Ovary (tissue), 10 donors: ENCODE data around the gene C19orf73. TPM values are rescaled to one million over a fixed set of nuclear protein-coding genes. Genes with fewer than 3 reads are reported as not detected.

Source experiments
- DNase-seq, 5 donors: peaks; one replicate each; pipeline ENCODE4 v3.0.0-alpha.2; 2019 to 2020
- H3K27ac ChIP-seq, 2 donors: fragments of 200-600 bp; one replicate each; pipeline versions ENCODE4 v1.5.1 to v1.8.0; 2019 to 2022
- H3K27me3 ChIP-seq: fragments of 200-600 bp; one replicate; pipeline ENCODE4 v1.8.0; 2022
- H3K36me3 ChIP-seq: fragments of 200-600 bp; sonication (generic); one replicate; pipeline ENCODE4 v1.5.1; 2019
- H3K4me1 ChIP-seq: one replicate; pipeline ENCODE4 v1.8.1; 2013; ENCODE audit warnings: mild to moderate bottlenecking, moderate library complexity; ENCODE audit not compliant: insufficient read depth
- H3K4me3 ChIP-seq: fragments of 200-600 bp; sonication (generic); one replicate; pipeline ENCODE4 v1.5.1; 2017
- H3K9me3 ChIP-seq, 2 donors: fragments of 200-600 bp in 1 of 2; sonication (generic) in 1 of 2; one replicate each; pipeline versions ENCODE4 v1.5.1 to v1.8.1; 2013 to 2019; ENCODE audit warnings: mild to moderate bottlenecking in 1 of 2, moderate library complexity in 1 of 2
- CTCF ChIP-seq, 3 donors: fragments of 450-650 bp in 2 of 3; fragments of 200-600 bp in 1 of 3; IDR thresholded peaks; one replicate each; pipeline versions ENCODE4 v1.5.1 to v1.8.0; 2016 to 2022; ENCODE audit warnings: antibody characterized with exemption in 3 of 3, mild to moderate bottlenecking in 1 of 3
- EP300 ChIP-seq: sonication (generic); formaldehyde crosslinking; IDR thresholded peaks from one replicate; pipeline ENCODE4 v1.6.1; 2017; ENCODE audit warnings: antibody characterized with exemption
- POLR2A ChIP-seq: fragments of 450-650 bp; IDR thresholded peaks from one replicate; pipeline ENCODE4 v1.6.1; 2017; ENCODE audit warnings: antibody characterized with exemption, mild to moderate bottlenecking, moderate library complexity
- WGBS, 3 donors: extraction: QIAGEN DNeasy Blood & Tissue Kit in 1 of 3; methylation state at CpG; one replicate each; pipeline versions ENCODE4 v1.1.5 to v1.1.7; 2013 to 2017; 5-methylcytosine and 5-hydroxymethylcytosine counted together
- intact Hi-C, 4 donors: fragments of 100-400 bp; cut with DNase I; formaldehyde crosslinking; loops; one replicate each; pipeline versions ENCODE4 v1.11.0 to v1.15.1; 2022 to 2023
- long read RNA-seq, 3 donors: library from polyadenylated mRNA in 2 of 3; unstranded in 2 of 3; transcript quantifications; one replicate each; pipeline ENCODE4 v2.0.0 and lab custom pipeline, GENCODE V29; 2021 to 2026
- polyA plus RNA-seq, 2 donors: library from polyadenylated mRNA; stranded (reverse); fragments of 200-250 nt in 1 of 2; fragments of 350-450 nt in 1 of 2; fragmentation: Illumina TruSeq in 1 of 2; extraction: RNeasy Lipid Tissue Mini Kit (QIAGEN cat#74804) in 1 of 2; gene quantifications; one replicate each; pipeline ENCODE4 v1.2.3, GENCODE V29; 2013 to 2014
- total RNA-seq, 7 donors: library from RNA; depleted of rRNA in 2 of 7; stranded (reverse); fragments of >200 nt in 2 of 7; fragmentation: NEBNext Ultra II Directional in 3 of 7; extraction: Animal tissue kit (Norgen Biotek cat#: 25700) in 3 of 7; gene quantifications; one replicate each; pipeline versions ENCODE4 v1.1.0 to v1.2.4, GENCODE V29; 2016 to 2023
- donor health status: DM: no; HTN: no; CAD: no; lungs with moderate emphysema.
- donor health status: DM: no; HTN: no; CAD: no.
- donor health status: Bipolar disorder and iron deficiency.
- donor health status: DM: yes; HTN: yes; CAD: no.
- donor health status: DM: no; HTN: no; CAD: no.
- donor health status: DM: yes; HTN: yes; CAD: no.

Gene C19orf73
- total RNA-seq (1 to 10 TPM in 1 of 7 donors, under 1 TPM in 3, not detected in 3; 0.45 to 1.5 (median 0.46) TPM), polyA plus RNA-seq (under 1 TPM in 1 of 2 donors, not detected in 1; 0.42 TPM)
- long read RNA-seq, donor 1 = 0 reads
- long read RNA-seq, donor 2, transcript C19orf73-201 (1 exons, 744 nt) = major isoform, 9 of 9 reads
- long read RNA-seq, donor 2, partial matches to known transcripts = 0 of 9 reads
- long read RNA-seq, donor 2, other reads (novel, unspliced or antisense) = 0 of 9 reads
- long read RNA-seq, donor 3 = 0 reads

- DNase-seq = peak; percentile 93 to 96 (median 94)
- Histone ChIP-seq H3K36me3 (no peaks in the 10 kb centered on the region), H3K27ac (peak within 1 kb of the TSS; percentile 66 to 67), H3K4me1 (peaks cover 18% of the 10 kb centered on the region), H3K4me3 (peak within 1 kb of the TSS; percentile 54), H3K27me3 (no peaks in the 10 kb centered on the region), H3K9me3 (no peaks in the 10 kb centered on the region)
- intact Hi-C loops = no loop called here
- WGBS, 3 donors = 1 to 2% (median 2%) methylated on average over 48 to 85 of the region's 85 CpGs
- no peak for TF ChIP-seq EP300
- peak in 2 of 3 donors; percentile 31 to 45 for TF ChIP-seq CTCF (IDR thresholded peaks at IDR 0.05)
- TF ChIP-seq POLR2A = peak; percentile 58
Observed at GRCh38 chr19:49118565-49119410, at the start of gene C19orf73. C19orf73 (minus strand) TSS chr19:49119143; CDS start chr19:49119022, 121 bp downstream.

GRCh38 chr19:49168421-49168820 lies 49.5 kb upstream of the C19orf73 start:
- Histone ChIP-seq H3K4me3 (no peak overlapping the region), H3K9me3 (no peaks in the 10 kb centered on the region), H3K36me3 (no peaks in the 10 kb centered on the region), H3K27me3 (no peaks in the 10 kb centered on the region), H3K27ac (no peak overlapping the region), H3K4me1 (no peaks in the 10 kb centered on the region)
- no peak for DNase-seq
- WGBS, 3 donors = 91 to 95% (median 91%) methylated on average over 23 of the region's 23 CpGs
- no peak for TF ChIP-seq CTCF (IDR thresholded peaks at IDR 0.05)
- no peak for TF ChIP-seq EP300
- no peak for TF ChIP-seq POLR2A
- intact Hi-C loops = no loop called here

- no peak for DNase-seq
- no peak overlapping the region for H3K27ac ChIP-seq
- TF ChIP-seq POLR2A = no peak
- no peak for TF ChIP-seq CTCF (IDR thresholded peaks at IDR 0.05)
- TF ChIP-seq EP300 = no peak
- no peak overlapping the region for H3K4me3 ChIP-seq
- no peaks in the 10 kb centered on the region for H3K36me3 ChIP-seq
- H3K9me3 ChIP-seq = no peaks in the 10 kb centered on the region
- WGBS, 3 donors = 67 to 79% (median 78%) methylated on average over 25 of the region's 25 CpGs
- H3K27me3 ChIP-seq = no peaks in the 10 kb centered on the region
- intact Hi-C loops = no loop called here
- H3K4me1 ChIP-seq = no peaks in the 10 kb centered on the region
Observed at GRCh38 chr19:49167857-49168409, 49.0 kb upstream of the C19orf73 start.

- intact Hi-C loops = no loop called here
- no peak for TF ChIP-seq CTCF (IDR thresholded peaks at IDR 0.05)
- TF ChIP-seq POLR2A = no peak
- TF ChIP-seq EP300 = no peak
- no peak for DNase-seq
- 23 to 41% (median 35%) methylated on average over 24 to 30 of the region's 30 CpGs for WGBS, 3 donors
- H3K9me3 ChIP-seq = no peaks in the 10 kb centered on the region
- no peaks in the 10 kb centered on the region for H3K4me1 ChIP-seq
- H3K36me3 ChIP-seq = no peaks in the 10 kb centered on the region
- H3K27ac ChIP-seq = no peak overlapping the region
- H3K4me3 ChIP-seq = no peak overlapping the region
- no peaks in the 10 kb centered on the region for H3K27me3 ChIP-seq
Observed at GRCh38 chr19:49165865-49166301, 46.9 kb upstream of the C19orf73 start.
